Measurements from ENCODE around the gene OSBPL10.

Gene OSBPL10

GRCh38 chr3:31620656-31621055 lies 360.4 kb downstream of the OSBPL10 start:
- no peak overlapping the region for H3K4me3 ChIP-seq (ENCODE audit: low read depth, low read length)
- no peak for TF ChIP-seq CTCF (IDR thresholded peaks at IDR 0.05; ENCODE audit: low read depth, low read length)

GRCh38 chr3:31616711-31617110 lies 364.4 kb downstream of the OSBPL10 start:
- no peak overlapping the region for H3K4me3 ChIP-seq (ENCODE audit: low read depth, low read length)
- no peak for TF ChIP-seq CTCF (IDR thresholded peaks at IDR 0.05; ENCODE audit: low read depth, low read length)

GRCh38 chr3:31615071-31615875 lies 365.8 kb downstream of the OSBPL10 start:
- no peak overlapping the region for H3K4me3 ChIP-seq (ENCODE audit: low read depth, low read length)
- TF ChIP-seq CTCF (IDR thresholded peaks at IDR 0.05; ENCODE audit: low read depth, low read length): no peak

GRCh38 chr3:31614162-31614921 lies 366.7 kb downstream of the OSBPL10 start:
- H3K4me3 ChIP-seq (ENCODE audit: low read depth, low read length): no peak overlapping the region
- no peak for TF ChIP-seq CTCF (IDR thresholded peaks at IDR 0.05; ENCODE audit: low read depth, low read length)

- H3K4me3 ChIP-seq (ENCODE audit: low read depth, low read length): no peak overlapping the region
- TF ChIP-seq CTCF (IDR thresholded peaks at IDR 0.05; ENCODE audit: low read depth, low read length): no peak
Observed at GRCh38 chr3:31613654-31614053, 367.4 kb downstream of the OSBPL10 start.

GRCh38 chr3:31613177-31613576 lies 367.9 kb downstream of the OSBPL10 start:
- no peak for TF ChIP-seq CTCF (IDR thresholded peaks at IDR 0.05; ENCODE audit: low read depth, low read length)
- H3K4me3 ChIP-seq (ENCODE audit: low read depth, low read length): no peak overlapping the region
